Measurements from ENCODE around the gene AGPAT1.

DNA sequence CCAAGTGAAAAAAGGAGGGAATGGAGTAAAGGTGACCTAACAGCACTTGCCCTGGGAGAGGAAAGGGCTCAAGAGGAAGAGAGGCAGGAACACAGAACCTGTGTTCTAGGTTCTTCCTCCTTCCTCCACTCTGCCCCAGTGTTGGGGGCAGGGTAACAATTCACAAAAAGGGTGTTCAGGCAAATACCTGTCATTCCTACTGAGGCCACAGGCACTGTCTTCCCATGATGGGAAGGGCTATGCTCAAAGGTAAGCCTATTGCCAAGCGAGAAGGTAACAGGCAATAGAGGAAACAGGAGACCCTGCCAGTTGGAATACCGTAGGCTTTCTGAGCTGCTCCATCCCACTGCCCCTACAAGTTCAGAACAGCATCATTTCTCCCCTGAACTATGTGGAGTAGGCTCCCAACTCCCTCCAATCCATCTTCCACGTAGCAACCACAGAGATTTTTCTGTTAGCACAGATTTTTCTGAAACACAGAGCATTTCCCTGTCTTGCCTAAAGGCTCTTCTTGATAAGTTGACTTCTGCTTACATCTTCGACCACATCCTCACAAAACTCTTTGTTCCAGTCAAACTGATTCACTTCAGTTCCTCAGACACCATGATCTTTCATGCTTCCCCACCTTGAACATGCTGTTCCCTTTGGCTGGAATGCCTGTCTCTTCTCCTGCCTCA lies 2.7 kb downstream of the AGPAT1 start:
- TF ChIP-seq POLR2A (IDR thresholded peaks at IDR 0.05) = no peak
- TF ChIP-seq, protein P1, sequence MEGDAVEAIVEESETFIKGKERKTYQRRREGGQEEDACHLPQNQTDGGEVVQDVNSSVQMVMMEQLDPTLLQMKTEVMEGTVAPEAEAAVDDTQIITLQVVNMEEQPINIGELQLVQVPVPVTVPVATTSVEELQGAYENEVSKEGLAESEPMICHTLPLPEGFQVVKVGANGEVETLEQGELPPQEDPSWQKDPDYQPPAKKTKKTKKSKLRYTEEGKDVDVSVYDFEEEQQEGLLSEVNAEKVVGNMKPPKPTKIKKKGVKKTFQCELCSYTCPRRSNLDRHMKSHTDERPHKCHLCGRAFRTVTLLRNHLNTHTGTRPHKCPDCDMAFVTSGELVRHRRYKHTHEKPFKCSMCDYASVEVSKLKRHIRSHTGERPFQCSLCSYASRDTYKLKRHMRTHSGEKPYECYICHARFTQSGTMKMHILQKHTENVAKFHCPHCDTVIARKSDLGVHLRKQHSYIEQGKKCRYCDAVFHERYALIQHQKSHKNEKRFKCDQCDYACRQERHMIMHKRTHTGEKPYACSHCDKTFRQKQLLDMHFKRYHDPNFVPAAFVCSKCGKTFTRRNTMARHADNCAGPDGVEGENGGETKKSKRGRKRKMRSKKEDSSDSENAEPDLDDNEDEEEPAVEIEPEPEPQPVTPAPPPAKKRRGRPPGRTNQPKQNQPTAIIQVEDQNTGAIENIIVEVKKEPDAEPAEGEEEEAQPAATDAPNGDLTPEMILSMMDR (IDR thresholded peaks at IDR 0.05) = no peak

Data from esophagus squamous epithelium (tissue), 4 donors.